ENCODE data around the gene DGKB.

Gene DGKB

DNA sequence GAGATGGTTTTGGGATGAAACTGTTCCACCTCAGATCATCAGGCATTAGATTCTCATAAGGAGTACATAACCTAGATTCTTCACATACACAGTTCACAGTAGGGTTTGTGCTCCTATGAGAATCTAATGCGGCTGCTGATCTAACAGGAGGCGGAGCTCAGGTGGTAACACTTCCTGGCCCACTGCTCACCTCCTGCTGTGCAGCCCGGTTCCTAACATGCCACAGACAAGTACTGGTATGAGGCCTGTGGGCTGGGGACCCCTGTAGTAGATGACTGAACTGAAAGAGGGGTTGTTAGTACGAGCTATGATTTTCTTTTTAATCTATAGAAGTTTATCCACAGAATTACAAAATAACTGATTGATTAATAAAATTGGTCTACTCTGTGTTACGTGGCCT is 48.1 kb downstream of the DGKB start:
- no peak for DNase-seq (ENCODE audit: low read depth)
- H3K4me3 ChIP-seq (ENCODE audit: low read depth, low read length), result no peak overlapping the region
- TF ChIP-seq, protein P1, sequence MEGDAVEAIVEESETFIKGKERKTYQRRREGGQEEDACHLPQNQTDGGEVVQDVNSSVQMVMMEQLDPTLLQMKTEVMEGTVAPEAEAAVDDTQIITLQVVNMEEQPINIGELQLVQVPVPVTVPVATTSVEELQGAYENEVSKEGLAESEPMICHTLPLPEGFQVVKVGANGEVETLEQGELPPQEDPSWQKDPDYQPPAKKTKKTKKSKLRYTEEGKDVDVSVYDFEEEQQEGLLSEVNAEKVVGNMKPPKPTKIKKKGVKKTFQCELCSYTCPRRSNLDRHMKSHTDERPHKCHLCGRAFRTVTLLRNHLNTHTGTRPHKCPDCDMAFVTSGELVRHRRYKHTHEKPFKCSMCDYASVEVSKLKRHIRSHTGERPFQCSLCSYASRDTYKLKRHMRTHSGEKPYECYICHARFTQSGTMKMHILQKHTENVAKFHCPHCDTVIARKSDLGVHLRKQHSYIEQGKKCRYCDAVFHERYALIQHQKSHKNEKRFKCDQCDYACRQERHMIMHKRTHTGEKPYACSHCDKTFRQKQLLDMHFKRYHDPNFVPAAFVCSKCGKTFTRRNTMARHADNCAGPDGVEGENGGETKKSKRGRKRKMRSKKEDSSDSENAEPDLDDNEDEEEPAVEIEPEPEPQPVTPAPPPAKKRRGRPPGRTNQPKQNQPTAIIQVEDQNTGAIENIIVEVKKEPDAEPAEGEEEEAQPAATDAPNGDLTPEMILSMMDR (IDR thresholded peaks at IDR 0.05; ENCODE audit: insufficient read depth, low read depth, low read length, missing control alignments), result no peak

DNA sequence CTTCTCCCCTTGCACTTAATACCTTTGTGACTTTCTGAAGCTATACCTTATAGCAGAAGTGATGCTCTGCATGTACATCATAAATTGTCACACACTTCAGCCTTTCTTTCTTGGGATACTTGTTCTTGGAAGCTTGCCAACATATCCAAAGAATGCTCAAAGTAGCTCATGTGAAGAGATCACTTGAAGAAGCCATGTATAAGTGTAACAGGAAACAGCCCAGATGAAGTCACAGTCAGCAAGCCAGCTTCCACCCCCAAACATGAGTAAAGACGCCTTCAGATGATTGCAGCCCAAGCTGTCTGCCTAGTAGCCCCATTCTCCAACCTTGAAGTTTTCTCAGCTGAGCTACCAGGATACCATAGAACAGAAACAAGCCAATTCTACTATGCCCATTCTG is 50.9 kb downstream of the DGKB start:
- TF ChIP-seq, protein P1 (IDR thresholded peaks at IDR 0.05; ENCODE audit: insufficient read depth, low read depth, low read length, missing control alignments), result no peak
- DNase-seq (ENCODE audit: low read depth), result no peak
- H3K4me3 ChIP-seq (ENCODE audit: low read depth, low read length), result no peak overlapping the region

DNA sequence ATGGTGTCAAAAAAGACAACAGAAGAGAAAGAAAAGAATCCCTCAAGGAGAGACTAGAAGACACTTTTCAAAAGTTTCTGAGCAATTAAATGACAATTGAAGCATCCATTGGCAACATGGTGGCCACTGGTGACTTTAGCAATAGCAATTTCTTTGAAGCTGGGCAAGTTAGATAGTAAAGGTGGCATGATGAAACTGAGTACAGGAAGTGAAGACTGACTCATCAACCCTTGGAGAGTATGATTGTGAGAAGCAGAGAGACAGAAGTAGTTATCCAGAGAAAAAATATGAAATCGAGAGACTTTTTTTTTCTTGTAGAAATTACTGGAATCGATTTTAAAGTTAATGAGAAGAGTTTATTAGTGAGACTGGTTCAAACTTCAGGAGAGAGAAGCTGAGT is 52.5 kb downstream of the DGKB start:
- DNase-seq (ENCODE audit: low read depth), result no peak
- TF ChIP-seq, protein P1 (IDR thresholded peaks at IDR 0.05; ENCODE audit: insufficient read depth, low read depth, low read length, missing control alignments), result no peak
- H3K4me3 ChIP-seq (ENCODE audit: low read depth, low read length), result no peak overlapping the region

- DNase-seq (ENCODE audit: low read depth), result no peak
- H3K4me3 ChIP-seq (ENCODE audit: low read depth, low read length), result no peak overlapping the region
- TF ChIP-seq, protein P1 (IDR thresholded peaks at IDR 0.05; ENCODE audit: insufficient read depth, low read depth, low read length, missing control alignments), result no peak
Measured at GRCh38 chr7:14846405-14846804, 56.1 kb downstream of the DGKB start.

DNA sequence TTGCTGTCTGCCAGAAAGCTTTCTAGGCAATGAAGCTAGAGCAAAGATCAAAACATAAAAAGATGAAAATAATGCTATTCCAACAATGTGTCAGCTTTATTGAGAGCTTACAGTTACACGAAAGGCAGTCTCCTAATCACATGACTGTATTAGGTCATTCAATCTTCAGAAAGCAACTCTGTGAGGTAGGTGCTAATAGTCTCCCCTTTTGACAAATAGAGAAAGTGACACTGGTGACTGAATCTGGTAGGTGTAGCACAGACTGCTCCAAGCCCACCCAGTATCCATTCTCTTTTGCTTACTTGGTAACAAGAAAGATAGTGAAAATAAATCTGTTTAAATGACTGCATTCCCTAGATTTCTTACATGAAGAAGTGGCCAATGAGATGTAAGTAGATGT is 58.8 kb downstream of the DGKB start:
- DNase-seq (ENCODE audit: low read depth), result no peak
- no peak overlapping the region for H3K4me3 ChIP-seq (ENCODE audit: low read depth, low read length)
- TF ChIP-seq, protein P1 (IDR thresholded peaks at IDR 0.05; ENCODE audit: insufficient read depth, low read depth, low read length, missing control alignments), result no peak

- no peak for DNase-seq (ENCODE audit: low read depth)
- no peak overlapping the region for H3K4me3 ChIP-seq (ENCODE audit: low read depth, low read length)
- TF ChIP-seq, protein P1 (IDR thresholded peaks at IDR 0.05; ENCODE audit: insufficient read depth, low read depth, low read length, missing control alignments), result no peak
Measured at GRCh38 chr7:14842523-14842922, 60.0 kb downstream of the DGKB start.

GRCh38 chr7:14841869-14842268 is 60.7 kb downstream of the DGKB start:
- TF ChIP-seq, protein P1 (IDR thresholded peaks at IDR 0.05; ENCODE audit: insufficient read depth, low read depth, low read length, missing control alignments), result no peak
- no peak overlapping the region for H3K4me3 ChIP-seq (ENCODE audit: low read depth, low read length)
- no peak for DNase-seq (ENCODE audit: low read depth)
